ENCODE results near the gene PRLH.

Gene PRLH

DNA sequence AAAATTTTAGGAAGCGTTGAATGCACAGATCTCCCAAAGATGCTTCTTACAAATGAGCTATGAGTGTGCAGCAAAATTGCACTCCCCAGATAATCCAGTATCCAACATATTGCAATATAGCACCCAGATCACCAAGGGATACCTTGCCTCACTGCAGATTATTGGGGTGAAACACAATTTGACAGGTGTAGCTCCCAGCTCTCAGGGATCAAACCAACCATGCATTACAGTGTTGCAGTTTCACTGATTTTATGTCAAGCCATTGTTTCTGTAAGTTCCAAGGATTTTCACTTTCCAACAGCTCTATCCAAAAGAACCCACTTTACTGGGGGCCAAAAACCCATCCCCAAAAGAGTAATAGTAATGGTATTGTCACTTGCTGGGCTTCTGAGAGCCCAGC lies 10.8 kb upstream of the PRLH start:
- H3K9me3 ChIP-seq (ENCODE audit: insufficient read depth, low read depth, low read length) = peaks cover 7% of the 10 kb centered on the region
- H3K27me3 ChIP-seq (ENCODE audit: insufficient read depth, low read length) = no peaks in the 10 kb centered on the region
- H3K27ac ChIP-seq (ENCODE audit: low read length) = no peak overlapping the region
- no peak overlapping the region for H3K9ac ChIP-seq (ENCODE audit: low read depth, low read length)
- H3K36me3 ChIP-seq (ENCODE audit: insufficient read depth, low read depth, low read length) = no peaks in the 10 kb centered on the region
- H3K4me1 ChIP-seq (ENCODE audit: insufficient read depth, low read length) = no peaks in the 10 kb centered on the region
- no peak overlapping the region for H3K4me3 ChIP-seq (ENCODE audit: low read length)

GRCh38 chr2:237556773-237557632 lies 9.4 kb upstream of the PRLH start:
- Histone ChIP-seq H3K27ac (ENCODE audit: low read length) (no peak overlapping the region), H3K9ac (ENCODE audit: low read depth, low read length) (no peak overlapping the region), H3K4me3 (ENCODE audit: low read length) (no peak overlapping the region), H3K4me1 (ENCODE audit: insufficient read depth, low read length) (no peaks in the 10 kb centered on the region), H3K9me3 (ENCODE audit: insufficient read depth, low read depth, low read length) (peaks cover 7% of the 10 kb centered on the region), H3K27me3 (ENCODE audit: insufficient read depth, low read length) (no peaks in the 10 kb centered on the region), H3K36me3 (ENCODE audit: insufficient read depth, low read depth, low read length) (no peaks in the 10 kb centered on the region)

GRCh38 chr2:237557633-237558015 lies 8.8 kb upstream of the PRLH start:
- Histone ChIP-seq H3K27me3 (ENCODE audit: insufficient read depth, low read length) (no peaks in the 10 kb centered on the region), H3K36me3 (ENCODE audit: insufficient read depth, low read depth, low read length) (no peaks in the 10 kb centered on the region), H3K4me1 (ENCODE audit: insufficient read depth, low read length) (no peaks in the 10 kb centered on the region), H3K27ac (ENCODE audit: low read length) (no peak overlapping the region), H3K9ac (ENCODE audit: low read depth, low read length) (no peak overlapping the region), H3K9me3 (ENCODE audit: insufficient read depth, low read depth, low read length) (peaks cover 7% of the 10 kb centered on the region), H3K4me3 (ENCODE audit: low read length) (no peak overlapping the region)

DNA sequence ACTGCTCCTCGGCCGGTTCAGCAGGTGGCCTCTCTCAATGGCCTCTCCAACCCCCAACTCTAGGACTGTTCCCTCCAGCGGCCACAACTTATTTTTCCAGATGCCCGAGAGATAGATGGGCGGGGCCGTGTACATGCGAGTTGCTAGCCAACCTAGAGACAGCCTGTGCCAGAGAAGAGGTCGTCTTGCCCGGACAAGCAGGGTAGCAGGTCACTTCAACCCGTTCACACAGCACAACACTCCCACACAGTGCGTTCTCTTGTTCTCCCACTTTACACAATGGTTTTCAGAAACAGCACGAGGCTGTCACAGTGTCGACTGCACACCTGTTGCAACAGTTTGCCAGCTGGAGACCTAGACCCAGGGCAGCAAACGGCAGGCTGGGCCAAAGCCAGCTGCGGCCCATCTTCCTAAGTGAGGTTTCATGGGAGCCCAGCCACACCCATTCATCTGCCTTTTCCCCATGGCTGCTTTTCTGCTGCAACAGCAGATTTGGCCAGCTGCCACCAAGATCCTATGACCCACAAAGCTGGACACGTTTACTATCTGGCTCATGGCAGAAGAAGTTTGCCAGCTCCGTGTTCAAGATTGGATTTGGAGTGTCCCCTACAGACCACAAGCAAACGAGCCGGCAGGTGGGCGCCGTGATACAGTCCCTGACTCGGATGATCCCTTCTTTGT lies 7.3 kb upstream of the PRLH start:
- no peak overlapping the region for H3K27ac ChIP-seq (ENCODE audit: low read length)
- no peak overlapping the region for H3K4me3 ChIP-seq (ENCODE audit: low read length)
- no peak overlapping the region for H3K9ac ChIP-seq (ENCODE audit: low read depth, low read length)
- no peaks in the 10 kb centered on the region for H3K36me3 ChIP-seq (ENCODE audit: insufficient read depth, low read depth, low read length)
- H3K4me1 ChIP-seq (ENCODE audit: insufficient read depth, low read length) = no peaks in the 10 kb centered on the region
- H3K27me3 ChIP-seq (ENCODE audit: insufficient read depth, low read length) = no peaks in the 10 kb centered on the region
- peaks cover 7% of the 10 kb centered on the region for H3K9me3 ChIP-seq (ENCODE audit: insufficient read depth, low read depth, low read length)

DNA sequence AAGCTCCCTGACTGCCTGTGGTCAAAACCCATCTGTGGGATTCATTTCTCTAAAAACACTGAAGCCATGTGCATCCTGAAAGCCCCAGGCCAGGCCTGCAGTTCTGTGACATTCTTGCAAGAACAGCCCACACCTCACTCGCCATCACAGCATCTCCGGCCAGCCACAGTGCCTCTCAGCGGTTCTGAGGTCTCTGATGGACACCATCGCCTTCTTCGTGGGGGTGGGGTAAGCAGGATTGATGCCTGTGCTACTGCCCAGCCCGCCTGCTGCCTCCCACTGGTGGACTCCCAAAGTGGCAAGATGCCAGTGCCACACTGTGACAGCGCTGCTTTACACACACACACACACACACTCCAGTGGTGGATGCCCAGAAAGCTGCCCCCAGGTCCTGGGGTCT lies 5.2 kb upstream of the PRLH start:
- Histone ChIP-seq H3K9ac (ENCODE audit: low read depth, low read length) (no peak overlapping the region; the same call in 1 of the 2 replicates), H3K27me3 (ENCODE audit: insufficient read depth, low read length) (no peaks in the 10 kb centered on the region), H3K36me3 (ENCODE audit: insufficient read depth, low read depth, low read length) (no peaks in the 10 kb centered on the region), H3K4me1 (ENCODE audit: insufficient read depth, low read length) (no peaks in the 10 kb centered on the region), H3K27ac (ENCODE audit: low read length) (no peak overlapping the region), H3K4me3 (ENCODE audit: low read length) (no peak overlapping the region), H3K9me3 (ENCODE audit: insufficient read depth, low read depth, low read length) (no peaks in the 10 kb centered on the region)

DNA sequence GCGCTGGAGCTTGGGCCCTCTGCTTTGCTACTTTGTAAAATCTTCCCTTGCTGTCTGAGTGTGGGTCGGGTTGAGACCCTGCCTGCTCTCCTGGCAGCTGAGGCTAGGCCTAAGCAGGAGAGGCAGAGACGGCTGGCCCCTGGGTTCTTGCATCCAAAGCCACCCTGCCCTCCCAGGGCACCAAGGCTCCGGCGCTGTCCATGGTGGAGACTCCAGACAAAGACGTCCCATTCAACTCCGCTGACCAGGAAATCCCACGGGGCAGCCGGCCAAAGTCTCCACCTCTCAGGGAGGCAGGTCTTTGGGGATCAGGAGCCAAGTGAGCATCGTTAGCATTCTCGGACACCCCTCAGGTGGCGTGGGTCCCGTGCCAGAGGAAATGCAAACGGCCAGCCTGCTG lies 2.6 kb upstream of the PRLH start:
- no peaks in the 10 kb centered on the region for H3K4me1 ChIP-seq (ENCODE audit: insufficient read depth, low read length)
- no peaks in the 10 kb centered on the region for H3K27me3 ChIP-seq (ENCODE audit: insufficient read depth, low read length)
- H3K36me3 ChIP-seq (ENCODE audit: insufficient read depth, low read depth, low read length) = no peaks in the 10 kb centered on the region
- H3K27ac ChIP-seq (ENCODE audit: low read length) = no peak overlapping the region
- H3K9ac ChIP-seq (ENCODE audit: low read depth, low read length) = no peak overlapping the region
- no peaks in the 10 kb centered on the region for H3K9me3 ChIP-seq (ENCODE audit: insufficient read depth, low read depth, low read length)
- H3K4me3 ChIP-seq (ENCODE audit: low read length) = no peak overlapping the region

DNA sequence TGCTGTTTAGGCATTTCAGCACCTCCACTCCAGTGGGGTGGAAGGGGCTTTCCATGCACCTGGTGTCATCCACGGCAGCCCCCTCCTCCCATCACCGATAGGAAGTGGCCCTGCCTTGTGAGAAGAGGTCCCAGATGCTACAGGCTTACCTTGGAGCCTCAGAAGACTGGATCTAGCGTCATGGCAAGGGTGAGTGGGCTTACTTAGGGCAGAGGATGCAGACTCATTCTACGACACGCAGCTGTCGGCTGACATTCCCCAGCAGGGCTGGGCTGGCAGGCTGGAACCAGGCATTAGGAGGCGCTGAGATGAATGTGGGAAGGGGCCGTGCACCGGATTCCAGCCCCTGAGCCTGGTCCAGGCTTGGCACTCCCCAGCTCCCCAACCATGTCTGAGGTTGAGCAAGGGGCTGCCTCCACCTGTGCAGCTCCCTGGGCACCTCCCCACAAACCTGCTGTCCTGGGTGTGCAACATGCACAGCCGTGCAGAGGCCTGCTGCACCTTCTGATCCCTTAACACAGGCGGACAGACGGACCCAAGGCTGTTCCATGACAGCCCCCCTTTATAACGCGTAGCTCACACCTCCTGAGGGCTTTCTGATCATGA lies 1.7 kb upstream of the PRLH start:
- H3K27ac ChIP-seq (ENCODE audit: low read length) = no peak overlapping the region
- H3K4me3 ChIP-seq (ENCODE audit: low read length) = no peak overlapping the region
- no peaks in the 10 kb centered on the region for H3K4me1 ChIP-seq (ENCODE audit: insufficient read depth, low read length)
- no peaks in the 10 kb centered on the region for H3K36me3 ChIP-seq (ENCODE audit: insufficient read depth, low read depth, low read length)
- H3K27me3 ChIP-seq (ENCODE audit: insufficient read depth, low read length) = no peaks in the 10 kb centered on the region
- no peaks in the 10 kb centered on the region for H3K9me3 ChIP-seq (ENCODE audit: insufficient read depth, low read depth, low read length)
- H3K9ac ChIP-seq (ENCODE audit: low read depth, low read length) = no peak overlapping the region

GRCh38 chr2:237565974-237566373 lies 400 bp upstream of the PRLH start:
- no peaks in the 10 kb centered on the region for H3K27me3 ChIP-seq (ENCODE audit: insufficient read depth, low read length)
- no peak overlapping the region for H3K27ac ChIP-seq (ENCODE audit: low read length)
- H3K9me3 ChIP-seq (ENCODE audit: insufficient read depth, low read depth, low read length) = no peaks in the 10 kb centered on the region
- no peaks in the 10 kb centered on the region for H3K36me3 ChIP-seq (ENCODE audit: insufficient read depth, low read depth, low read length)
- no peak overlapping the region for H3K9ac ChIP-seq (ENCODE audit: low read depth, low read length)
- no peaks in the 10 kb centered on the region for H3K4me1 ChIP-seq (ENCODE audit: insufficient read depth, low read length)
- no peak overlapping the region for H3K4me3 ChIP-seq (ENCODE audit: low read length)

GRCh38 chr2:237567276-237568029 lies 1.1 kb downstream of the PRLH start:
- H3K27ac ChIP-seq (ENCODE audit: low read length) = no peak overlapping the region
- no peak overlapping the region for H3K9ac ChIP-seq (ENCODE audit: low read depth, low read length)
- H3K9me3 ChIP-seq (ENCODE audit: insufficient read depth, low read depth, low read length) = no peaks in the 10 kb centered on the region
- no peaks in the 10 kb centered on the region for H3K27me3 ChIP-seq (ENCODE audit: insufficient read depth, low read length)
- no peaks in the 10 kb centered on the region for H3K36me3 ChIP-seq (ENCODE audit: insufficient read depth, low read depth, low read length)
- peaks cover 3% of the 10 kb centered on the region; the same call in 1 of the 2 replicates for H3K4me1 ChIP-seq (ENCODE audit: insufficient read depth, low read length)
- no peak overlapping the region for H3K4me3 ChIP-seq (ENCODE audit: low read length)

GRCh38 chr2:237568121-237568660 lies 1.8 kb downstream of the PRLH start:
- Histone ChIP-seq H3K9me3 (ENCODE audit: insufficient read depth, low read depth, low read length) (no peaks in the 10 kb centered on the region), H3K36me3 (ENCODE audit: insufficient read depth, low read depth, low read length) (no peaks in the 10 kb centered on the region), H3K4me1 (ENCODE audit: insufficient read depth, low read length) (peaks cover 3% of the 10 kb centered on the region; the same call in 1 of the 2 replicates), H3K27me3 (ENCODE audit: insufficient read depth, low read length) (no peaks in the 10 kb centered on the region), H3K27ac (ENCODE audit: low read length) (no peak overlapping the region), H3K9ac (ENCODE audit: low read depth, low read length) (no peak overlapping the region), H3K4me3 (ENCODE audit: low read length) (no peak overlapping the region)

GRCh38 chr2:237569041-237569440 lies 2.7 kb downstream of the PRLH start:
- Histone ChIP-seq H3K36me3 (ENCODE audit: insufficient read depth, low read depth, low read length) (no peaks in the 10 kb centered on the region), H3K4me3 (ENCODE audit: low read length) (no peak overlapping the region), H3K9ac (ENCODE audit: low read depth, low read length) (no peak overlapping the region), H3K4me1 (ENCODE audit: insufficient read depth, low read length) (peaks cover 3% of the 10 kb centered on the region; the same call in 1 of the 2 replicates), H3K9me3 (ENCODE audit: insufficient read depth, low read depth, low read length) (no peaks in the 10 kb centered on the region), H3K27me3 (ENCODE audit: insufficient read depth, low read length) (no peaks in the 10 kb centered on the region), H3K27ac (ENCODE audit: low read length) (no peak overlapping the region)

All from iPS-20b (cell line).